GM18526 (cell line): ENCODE results near the gene ZBTB43.

Experiments
- POLR2A ChIP-seq: IDR thresholded peaks from 3 replicates; pipeline ENCODE4 v1.6.1; 2011; ENCODE audit not compliant: insufficient read length; ENCODE audit errors: extremely low read depth

The ZBTB43 gene

GRCh38 chr9:126818482-126818881 is 13.6 kb downstream of the ZBTB43 start:
- no peak for TF ChIP-seq POLR2A

GRCh38 chr9:126819482-126819881 is 14.6 kb downstream of the ZBTB43 start:
- TF ChIP-seq POLR2A, result no peak

GRCh38 chr9:126822278-126822677 is 17.4 kb downstream of the ZBTB43 start:
- no peak for TF ChIP-seq POLR2A

- no peak for TF ChIP-seq POLR2A
Measured at GRCh38 chr9:126822873-126823272, 18.0 kb downstream of the ZBTB43 start.

- no peak for TF ChIP-seq POLR2A
Measured at GRCh38 chr9:126827227-126827626, 22.4 kb downstream of the ZBTB43 start.

- TF ChIP-seq POLR2A, result no peak
Measured at GRCh38 chr9:126829035-126829434, 24.2 kb downstream of the ZBTB43 start.

- no peak for TF ChIP-seq POLR2A
Measured at GRCh38 chr9:126830827-126831226, 26.0 kb downstream of the ZBTB43 start.

- no peak for TF ChIP-seq POLR2A
Measured at GRCh38 chr9:126832440-126832839, 27.6 kb downstream of the ZBTB43 start.

- TF ChIP-seq POLR2A, result no peak
Measured at GRCh38 chr9:126833020-126833419, 28.2 kb downstream of the ZBTB43 start.

GRCh38 chr9:126833710-126834345 is 29.0 kb downstream of the ZBTB43 start:
- TF ChIP-seq POLR2A, result no peak

GRCh38 chr9:126834672-126835071 is 29.8 kb downstream of the ZBTB43 start:
- TF ChIP-seq POLR2A, result no peak

GRCh38 chr9:126836216-126836615 is 31.4 kb downstream of the ZBTB43 start:
- no peak for TF ChIP-seq POLR2A

GRCh38 chr9:126838055-126838811 is 33.4 kb downstream of the ZBTB43 start:
- no peak for TF ChIP-seq POLR2A

- no peak for TF ChIP-seq POLR2A
Measured at GRCh38 chr9:126838895-126839294, 34.1 kb downstream of the ZBTB43 start.

- no peak for TF ChIP-seq POLR2A
Measured at GRCh38 chr9:126839301-126839700, 34.5 kb downstream of the ZBTB43 start.

- no peak for TF ChIP-seq POLR2A
Measured at GRCh38 chr9:126842220-126842842, 37.5 kb downstream of the ZBTB43 start.
